Measurements from ENCODE around the gene TGM1. TPM values are rescaled to one million over a fixed set of nuclear protein-coding genes. Genes with fewer than 3 reads are reported as not detected.
A peak's percentile ranks its signal among the peaks of the same experiment; 100 is the strongest.

Gene TGM1
- total RNA-seq, 8 experiments from 2014 or later: 0.92 to 4.7 (median 2.1) TPM

DNA sequence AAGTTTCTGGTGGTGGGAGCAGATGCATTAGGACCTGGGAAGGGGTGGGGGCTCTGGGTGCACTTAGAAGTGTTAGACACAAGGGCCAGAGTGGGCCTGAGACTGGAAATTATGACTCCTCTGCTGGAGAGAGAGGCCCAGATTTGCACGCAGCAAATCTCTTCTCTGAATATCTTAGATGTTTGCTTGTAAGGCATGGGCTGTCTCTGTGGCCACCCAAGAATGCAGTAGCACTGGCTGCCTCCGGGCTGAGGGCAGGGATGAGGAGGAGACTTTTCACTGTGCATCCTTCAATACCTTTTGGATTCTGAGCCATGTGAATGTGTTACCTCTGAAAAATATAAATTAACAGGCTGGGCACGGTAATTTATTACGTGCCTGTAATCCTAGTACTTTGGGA lies 22.4 kb upstream of the TGM1 start:
- WGBS, 10 experiments: 47 to 100% (median 85%) methylated on average over 1 to 3 of the region's 4 CpGs; no CpG with 5 or more reads in 3 of the 10 experiments
- Histone ChIP-seq H3K27ac (no peak overlapping the region), H3K4me1 (replicated peaks in 1 of 2) (no peaks in the 10 kb centered on the region), H3K4me3 (no peak overlapping the region)
- ATAC-seq (replicated peaks in 6 of 8): peak in 3 of 8 experiments; percentile 11 to 46 (median 14)
- in situ Hi-C loops (cut with MboI; ENCODE audit: low pct_unique_long_range_greater_than_20kb in 2 of 9, low sequenced_read_pairs in 9 of 9, unreplicated experiment in 9 of 9): no loop called here

DNA sequence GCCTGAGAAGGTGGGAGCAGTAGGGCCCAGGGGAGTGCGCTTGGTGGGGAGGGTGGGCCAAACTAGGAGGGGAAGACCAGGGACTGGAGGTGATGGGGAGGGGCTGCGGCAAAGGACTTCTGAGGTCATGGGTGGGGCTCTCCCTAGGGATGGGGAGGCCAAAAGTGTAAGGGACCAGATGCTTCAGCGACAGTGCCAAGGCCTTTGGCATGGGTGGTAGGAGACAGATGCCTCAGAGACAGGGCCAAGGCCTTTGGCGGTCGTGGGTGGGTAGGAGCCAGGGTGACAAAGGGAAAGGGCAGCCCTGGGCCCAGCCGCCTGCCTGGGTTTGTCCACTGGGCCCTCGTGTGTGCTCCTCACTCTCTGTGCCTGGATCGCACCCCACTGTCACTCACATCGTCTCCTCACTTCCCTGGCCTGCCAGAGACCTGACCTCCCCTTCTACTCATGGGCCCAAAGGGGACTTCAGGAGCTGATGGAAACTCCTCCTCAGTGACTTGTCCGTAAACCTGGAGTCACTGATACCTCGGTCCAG lies 21.6 kb upstream of the TGM1 start:
- in situ Hi-C loops (cut with MboI; ENCODE audit: low pct_unique_long_range_greater_than_20kb in 2 of 9, low sequenced_read_pairs in 9 of 9, unreplicated experiment in 9 of 9): no loop called here
- 61 to 100% (median 79%) methylated on average over 1 to 3 of the region's 11 CpGs; no CpG with 5 or more reads in 6 of the 10 experiments for WGBS, 10 experiments
- no peak for ATAC-seq (replicated peaks in 6 of 8)

DNA sequence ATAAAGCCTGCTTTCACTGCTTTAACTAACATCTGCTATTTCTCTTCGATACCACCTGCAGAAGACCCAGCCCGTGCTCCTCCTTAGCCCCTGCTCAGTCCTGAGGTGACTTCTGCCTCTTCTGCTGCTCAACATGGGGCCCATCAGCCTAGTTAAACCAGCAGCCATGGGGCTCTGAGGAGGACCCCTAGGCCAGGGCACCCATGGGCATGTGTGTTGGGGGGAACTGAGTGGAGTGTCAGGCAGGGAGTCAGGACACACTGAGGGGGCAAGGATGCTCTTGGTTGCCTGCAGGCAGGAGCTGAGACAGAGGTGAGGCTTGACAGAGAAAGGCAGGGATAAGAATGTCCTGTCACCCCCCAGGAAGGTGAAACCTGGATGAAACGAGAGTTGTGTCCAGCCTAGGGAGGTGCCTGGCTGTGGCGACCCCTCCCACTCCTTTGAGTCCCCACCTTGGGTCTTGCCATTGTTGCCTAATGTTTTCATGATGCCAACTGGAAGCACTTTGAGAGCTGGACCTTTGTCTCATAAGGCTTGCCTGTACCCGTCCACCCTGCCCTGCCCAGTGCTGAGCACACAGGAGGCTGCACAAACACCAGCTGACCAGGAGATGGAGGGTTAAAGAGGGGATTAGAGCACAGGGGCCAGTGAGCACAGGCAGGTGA lies 21.0 kb upstream of the TGM1 start:
- ATAC-seq (replicated peaks in 6 of 8): no peak
- Histone ChIP-seq H3K4me1 (replicated peaks in 1 of 2) (no peaks in the 10 kb centered on the region), H3K27ac (no peak overlapping the region), H3K4me3 (no peak overlapping the region)
- in situ Hi-C loops (cut with MboI; ENCODE audit: low pct_unique_long_range_greater_than_20kb in 2 of 9, low sequenced_read_pairs in 9 of 9, unreplicated experiment in 9 of 9): no loop called here
- WGBS, 10 experiments: 40 to 94% (median 70%) methylated on average over 1 to 4 of the region's 5 CpGs; no CpG with 5 or more reads in 3 of the 10 experiments

More for the DNA sequence above, 21.6 kb upstream of the TGM1 start:
- Histone ChIP-seq H3K27ac (no peak overlapping the region), H3K4me3 (no peak overlapping the region), H3K4me1 (replicated peaks in 1 of 2) (no peaks in the 10 kb centered on the region)

DNA sequence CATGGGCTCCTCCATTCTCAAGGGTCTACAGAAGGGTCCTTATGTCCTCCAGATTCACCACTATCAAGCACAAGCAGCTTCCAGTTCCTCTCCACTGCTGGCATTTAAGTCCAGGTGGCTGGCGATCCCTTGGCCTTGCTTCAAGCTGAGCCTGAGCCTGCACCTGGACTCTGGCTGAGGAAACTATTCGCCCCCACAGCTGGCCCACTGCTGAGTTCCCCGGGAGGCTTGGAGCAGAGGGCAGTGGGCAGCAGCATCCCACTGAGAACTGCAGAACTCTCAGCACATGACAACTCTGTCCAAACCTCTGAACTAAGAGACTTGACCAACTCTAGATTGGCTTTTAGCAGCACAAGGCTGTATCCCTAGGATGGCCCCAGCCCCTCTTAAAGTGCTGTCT lies 19.8 kb upstream of the TGM1 start:
- H3K27ac ChIP-seq: no peak overlapping the region
- H3K4me3 ChIP-seq: no peak overlapping the region
- H3K4me1 ChIP-seq (replicated peaks in 1 of 2): no peaks in the 10 kb centered on the region
- WGBS, 10 experiments: 20 to 83% (median 58%) methylated on average over 1 to 3 of the region's 3 CpGs; no CpG with 5 or more reads in 4 of the 10 experiments
- in situ Hi-C loops (cut with MboI; ENCODE audit: low pct_unique_long_range_greater_than_20kb in 2 of 9, low sequenced_read_pairs in 9 of 9, unreplicated experiment in 9 of 9): no loop called here
- no peak for ATAC-seq (replicated peaks in 6 of 8)

DNA sequence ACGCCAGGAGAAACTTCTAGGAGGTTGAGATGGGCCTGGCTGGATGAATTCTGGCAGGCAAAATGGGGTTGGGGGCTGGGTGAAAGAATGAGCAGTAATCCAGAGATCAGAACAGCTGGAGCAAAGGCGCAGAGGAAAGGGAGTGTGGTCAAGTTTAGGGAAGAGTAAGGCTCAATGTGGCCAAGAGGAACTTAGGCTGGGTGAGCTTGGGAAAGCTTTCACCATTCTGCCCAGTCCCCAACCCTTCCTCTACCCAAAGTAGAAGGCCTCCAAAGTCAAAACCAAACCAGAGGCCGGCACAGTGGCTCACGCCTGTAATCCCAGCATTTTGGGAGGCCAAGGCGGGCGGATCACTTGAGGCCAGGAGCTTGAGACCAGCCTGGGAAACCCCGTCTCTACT lies 18.7 kb upstream of the TGM1 start:
- Histone ChIP-seq H3K27ac (no peak overlapping the region), H3K4me1 (replicated peaks in 1 of 2) (no peaks in the 10 kb centered on the region), H3K4me3 (no peak overlapping the region)
- 40 to 100% (median 83%) methylated on average over 1 to 5 of the region's 7 CpGs; no CpG with 5 or more reads in 1 of the 10 experiments for WGBS, 10 experiments
- no peak for ATAC-seq (replicated peaks in 6 of 8)
- in situ Hi-C loops (cut with MboI; ENCODE audit: low pct_unique_long_range_greater_than_20kb in 2 of 9, low sequenced_read_pairs in 9 of 9, unreplicated experiment in 9 of 9): no loop called here

DNA sequence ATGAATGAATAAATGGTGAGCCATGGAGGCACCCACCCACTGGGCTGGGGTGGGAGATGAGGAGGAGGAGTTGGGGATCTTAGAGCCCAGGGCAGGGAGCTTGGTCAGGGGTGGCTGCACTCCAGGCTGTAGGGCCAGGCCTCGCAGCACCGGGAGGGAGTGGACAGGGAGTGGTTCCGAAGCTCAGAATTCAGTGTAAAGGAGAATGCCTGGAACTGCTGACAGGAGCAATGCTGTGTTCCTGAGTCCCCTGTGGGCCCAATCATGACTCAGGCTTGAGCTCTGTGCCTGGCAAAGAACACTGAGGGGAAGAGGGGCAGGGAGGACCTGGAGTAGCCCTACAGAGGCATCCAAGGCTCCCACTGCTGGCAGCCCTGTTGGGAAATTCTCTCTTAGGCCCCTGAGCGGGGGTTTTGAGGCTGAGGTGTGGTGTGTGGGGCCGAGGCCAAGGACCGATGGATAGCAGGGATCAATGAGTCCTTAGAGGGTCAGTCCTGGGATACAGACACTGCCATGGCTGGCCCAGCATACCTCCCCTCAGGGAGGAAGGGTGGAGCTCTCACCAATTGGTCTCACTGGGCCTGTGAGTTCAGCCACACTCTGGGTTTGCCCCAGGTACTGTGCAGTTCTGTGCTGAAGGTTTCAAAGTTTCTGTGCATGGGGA lies 18.0 kb upstream of the TGM1 start:
- WGBS, 10 experiments: 50 to 100% (median 66%) methylated on average over 2 to 6 of the region's 6 CpGs; no CpG with 5 or more reads in 5 of the 10 experiments
- ATAC-seq (replicated peaks in 6 of 8): peak in 2 of 8 experiments; percentile 91 to 94
- Histone ChIP-seq H3K27ac (no peak overlapping the region), H3K4me1 (replicated peaks in 1 of 2) (no peaks in the 10 kb centered on the region), H3K4me3 (no peak overlapping the region)
- in situ Hi-C loops (cut with MboI; ENCODE audit: low pct_unique_long_range_greater_than_20kb in 2 of 9, low sequenced_read_pairs in 9 of 9, unreplicated experiment in 9 of 9): no loop called here

DNA sequence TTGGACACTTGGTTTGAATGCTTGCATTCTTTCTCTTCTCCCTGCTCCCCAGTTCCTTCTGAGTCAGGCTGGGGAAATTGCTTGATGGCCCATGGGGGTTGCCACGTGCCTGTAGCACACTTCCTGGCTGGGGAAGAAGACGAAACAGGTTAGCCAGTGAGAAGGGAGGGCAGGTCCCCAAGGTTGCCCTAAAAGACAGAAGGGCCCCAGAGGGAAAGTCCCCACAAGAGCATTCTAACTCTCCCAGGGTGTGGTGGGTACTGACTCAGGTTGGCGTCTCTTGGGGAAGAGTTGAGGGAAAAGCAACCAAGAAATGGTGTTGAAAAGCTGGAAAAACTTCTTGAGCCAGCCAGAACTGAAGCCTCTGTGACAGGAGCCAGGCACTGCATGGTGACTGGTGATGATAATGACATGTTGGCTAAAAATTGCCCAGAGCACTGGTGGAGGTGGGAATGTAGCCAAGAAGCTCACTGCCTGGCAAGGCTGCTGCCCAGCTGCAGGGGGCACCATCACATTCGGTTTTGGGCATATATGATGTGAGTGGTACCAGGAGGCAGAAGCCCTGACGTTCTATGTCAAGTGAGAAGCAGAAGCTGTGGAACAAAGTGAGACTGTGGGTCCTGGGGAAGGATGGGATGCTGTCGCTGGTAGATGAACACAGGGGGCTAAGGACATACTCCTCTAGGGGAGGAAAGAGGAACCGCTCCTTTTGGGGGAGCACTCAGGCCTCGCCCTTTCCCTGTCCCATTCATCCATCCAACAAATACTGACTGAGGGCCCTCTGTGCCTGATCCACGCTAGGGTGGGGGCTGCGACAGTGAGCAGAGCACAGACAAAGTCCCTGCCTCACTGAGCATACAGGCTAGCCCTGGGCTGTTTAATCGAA lies 16.6 kb upstream of the TGM1 start:
- 60 to 100% (median 76%) methylated on average over 1 to 6 of the region's 11 CpGs; no CpG with 5 or more reads in 4 of the 10 experiments for WGBS, 10 experiments
- ATAC-seq (replicated peaks in 6 of 8): peak in 2 of 8 experiments; percentile 3 to 59
- in situ Hi-C loops (cut with MboI; ENCODE audit: low pct_unique_long_range_greater_than_20kb in 2 of 9, low sequenced_read_pairs in 9 of 9, unreplicated experiment in 9 of 9): no loop called here
- Histone ChIP-seq H3K27ac (no peak overlapping the region), H3K4me3 (no peak overlapping the region), H3K4me1 (replicated peaks in 1 of 2) (no peaks in the 10 kb centered on the region)

DNA sequence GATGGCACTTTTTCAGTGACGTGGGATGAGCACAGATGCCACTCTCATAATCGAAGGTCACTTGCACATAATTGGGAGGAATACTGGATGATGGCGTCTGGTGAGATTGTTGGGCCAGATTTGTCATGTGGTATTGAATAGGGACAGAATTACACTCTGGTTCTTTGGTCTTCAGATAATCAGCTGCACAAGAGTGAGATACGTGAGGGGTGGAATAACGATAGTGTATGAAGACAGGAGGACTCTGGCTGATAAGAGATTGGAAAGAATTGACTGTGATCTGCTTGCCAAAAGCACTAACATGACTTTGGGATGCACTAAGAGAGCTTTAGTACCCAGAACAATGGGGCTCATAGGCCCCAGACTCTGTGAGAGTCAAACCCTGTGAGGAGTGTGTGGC lies 15.4 kb upstream of the TGM1 start:
- Histone ChIP-seq H3K27ac (no peak overlapping the region), H3K4me1 (replicated peaks in 1 of 2) (no peaks in the 10 kb centered on the region), H3K4me3 (no peak overlapping the region)
- 71 to 100% (median 91%) methylated on average over 1 to 5 of the region's 5 CpGs; no CpG with 5 or more reads in 2 of the 10 experiments for WGBS, 10 experiments
- in situ Hi-C loops (cut with MboI; ENCODE audit: low pct_unique_long_range_greater_than_20kb in 2 of 9, low sequenced_read_pairs in 9 of 9, unreplicated experiment in 9 of 9): no loop called here
- no peak for ATAC-seq (replicated peaks in 6 of 8)

DNA sequence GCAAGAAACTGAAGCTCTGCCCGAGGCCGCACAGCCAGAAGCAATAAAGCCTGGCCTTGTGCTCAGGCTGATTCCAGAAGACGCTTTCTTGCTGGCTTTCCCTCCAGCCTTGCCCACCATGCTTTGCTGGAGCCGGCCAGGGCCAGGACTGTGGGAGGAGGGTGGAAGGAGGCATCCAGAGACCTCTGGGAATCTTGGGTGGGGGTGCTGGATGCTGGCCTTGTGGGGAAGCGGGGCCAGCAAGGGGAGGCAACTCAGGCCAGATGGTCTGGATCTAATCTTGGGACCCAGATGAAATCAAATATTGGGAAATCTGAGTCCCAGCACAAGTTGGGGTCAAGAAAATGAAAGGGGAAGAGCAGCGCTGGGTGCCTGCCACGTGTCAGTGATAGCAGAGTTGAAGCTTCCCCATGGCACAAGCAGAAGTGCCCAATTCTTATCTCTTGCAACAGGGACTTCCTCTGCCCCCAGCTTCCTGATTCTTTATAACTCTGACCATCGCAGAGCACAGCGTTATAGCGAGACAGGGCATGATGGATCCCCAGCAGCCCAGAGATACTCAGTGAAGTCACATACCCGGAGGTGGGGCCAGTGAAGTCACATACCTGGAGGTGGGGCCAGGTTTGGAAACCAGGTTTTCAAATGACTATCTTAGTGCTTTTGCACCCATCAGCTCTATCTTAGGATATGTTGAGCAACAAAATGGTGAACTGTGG lies 14.8 kb upstream of the TGM1 start:
- in situ Hi-C loops (cut with MboI; ENCODE audit: low pct_unique_long_range_greater_than_20kb in 2 of 9, low sequenced_read_pairs in 9 of 9, unreplicated experiment in 9 of 9): no loop called here
- no peak for ATAC-seq (replicated peaks in 6 of 8)
- Histone ChIP-seq H3K4me1 (replicated peaks in 1 of 2) (no peaks in the 10 kb centered on the region), H3K4me3 (no peak overlapping the region), H3K27ac (no peak overlapping the region)
- 45 to 92% (median 82%) methylated on average over 2 to 6 of the region's 11 CpGs; no CpG with 5 or more reads in 3 of the 10 experiments for WGBS, 10 experiments

DNA sequence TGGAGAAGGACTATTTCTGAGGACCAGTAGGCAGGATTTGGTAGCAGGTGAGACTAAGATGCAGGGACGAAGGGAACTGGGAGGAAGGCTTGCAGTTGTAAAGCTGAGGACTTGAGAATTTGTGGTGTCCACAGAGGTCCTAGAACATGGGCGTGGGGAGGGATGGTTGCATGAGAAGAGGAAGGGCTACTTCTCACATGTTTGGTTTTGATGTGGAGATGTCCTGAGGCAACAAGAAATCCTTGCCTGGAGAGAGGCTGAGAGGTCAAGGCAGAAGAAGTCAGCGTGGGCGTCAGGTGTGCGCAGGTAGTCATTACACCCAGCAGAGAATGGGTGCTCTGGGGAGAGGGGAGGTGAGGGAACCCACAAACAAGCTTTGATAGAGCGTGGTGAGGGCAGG lies 14.1 kb upstream of the TGM1 start:
- no peak overlapping the region for H3K4me3 ChIP-seq
- no peak for ATAC-seq (replicated peaks in 6 of 8)
- H3K4me1 ChIP-seq (replicated peaks in 1 of 2): no peaks in the 10 kb centered on the region
- 60 to 100% (median 83%) methylated on average over 1 to 4 of the region's 6 CpGs; no CpG with 5 or more reads in 2 of the 10 experiments for WGBS, 10 experiments
- in situ Hi-C loops (cut with MboI; ENCODE audit: low pct_unique_long_range_greater_than_20kb in 2 of 9, low sequenced_read_pairs in 9 of 9, unreplicated experiment in 9 of 9): no loop called here
- no peak overlapping the region for H3K27ac ChIP-seq

DNA sequence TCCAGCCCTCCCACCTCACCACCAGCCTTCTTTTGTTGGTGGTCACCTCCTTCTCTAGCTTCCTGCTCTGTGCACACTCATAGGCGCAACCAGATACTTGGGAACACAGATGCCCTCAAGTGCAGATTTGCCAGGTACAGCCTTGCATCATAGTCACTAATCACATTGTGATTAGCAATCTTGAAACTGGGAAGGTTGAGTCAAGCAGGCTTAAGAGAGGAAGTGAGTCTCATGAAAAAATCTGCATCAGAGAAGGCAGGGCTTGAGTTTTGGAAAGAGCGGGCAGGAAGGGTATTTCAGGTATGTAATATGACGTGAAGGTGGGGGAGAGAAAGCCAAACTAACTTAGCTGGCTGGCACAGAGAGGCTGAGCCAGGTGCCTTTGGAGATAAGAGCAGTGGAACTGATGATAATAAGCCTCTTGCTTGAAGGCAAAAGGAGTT lies 11.1 kb upstream of the TGM1 start:
- H3K27ac ChIP-seq: no peak overlapping the region
- no peak for ATAC-seq (replicated peaks in 6 of 8)
- no peak overlapping the region for H3K4me3 ChIP-seq
- WGBS, 10 experiments: 55 to 100% (median 92%) methylated on average over 1 to 3 of the region's 3 CpGs; no CpG with 5 or more reads in 3 of the 10 experiments
- H3K4me1 ChIP-seq (replicated peaks in 1 of 2): peaks cover 0 to 2% of the 10 kb centered on the region in 2 donors
- in situ Hi-C loops (cut with MboI; ENCODE audit: low pct_unique_long_range_greater_than_20kb in 2 of 9, low sequenced_read_pairs in 9 of 9, unreplicated experiment in 9 of 9): no loop called here

DNA sequence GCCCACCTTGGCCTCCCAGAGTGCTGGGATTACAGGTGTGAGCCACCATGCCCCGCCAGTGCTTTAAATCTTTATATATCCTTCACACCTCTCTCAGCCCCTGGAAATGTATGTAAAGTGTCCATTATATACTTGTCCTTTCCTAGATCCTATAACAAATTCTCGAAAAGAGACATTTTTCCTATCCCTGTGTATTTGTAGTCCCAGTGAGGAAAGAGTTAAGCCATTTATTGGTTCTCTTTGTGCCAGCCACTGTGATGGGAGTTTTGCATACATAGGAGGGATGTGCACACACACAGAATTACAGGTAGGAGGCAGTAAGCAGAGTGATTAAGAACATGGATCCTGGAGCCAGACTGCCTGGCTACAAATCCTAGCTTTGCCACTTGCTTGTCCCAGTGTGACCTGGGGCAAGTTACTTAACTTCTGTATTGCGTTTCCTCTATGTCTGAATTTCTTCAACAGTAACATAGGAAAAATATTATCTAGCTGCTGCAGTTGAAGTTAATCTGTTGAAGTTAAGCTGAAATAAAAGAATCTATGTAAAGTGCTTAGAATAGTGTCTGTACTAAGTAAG lies 10.5 kb upstream of the TGM1 start:
- Histone ChIP-seq H3K4me3 (no peak overlapping the region), H3K4me1 (replicated peaks in 1 of 2) (peaks cover 0 to 2% of the 10 kb centered on the region in 2 donors), H3K27ac (no peak overlapping the region)
- WGBS, 10 experiments: 80 to 100% (median 92%) methylated on average over 1 to 2 of the region's 3 CpGs; no CpG with 5 or more reads in 3 of the 10 experiments
- no peak for ATAC-seq (replicated peaks in 6 of 8)
- in situ Hi-C loops (cut with MboI; ENCODE audit: low pct_unique_long_range_greater_than_20kb in 2 of 9, low sequenced_read_pairs in 9 of 9, unreplicated experiment in 9 of 9): no loop called here
